ENCODE measurements around the gene SLC1A3.

DNA sequence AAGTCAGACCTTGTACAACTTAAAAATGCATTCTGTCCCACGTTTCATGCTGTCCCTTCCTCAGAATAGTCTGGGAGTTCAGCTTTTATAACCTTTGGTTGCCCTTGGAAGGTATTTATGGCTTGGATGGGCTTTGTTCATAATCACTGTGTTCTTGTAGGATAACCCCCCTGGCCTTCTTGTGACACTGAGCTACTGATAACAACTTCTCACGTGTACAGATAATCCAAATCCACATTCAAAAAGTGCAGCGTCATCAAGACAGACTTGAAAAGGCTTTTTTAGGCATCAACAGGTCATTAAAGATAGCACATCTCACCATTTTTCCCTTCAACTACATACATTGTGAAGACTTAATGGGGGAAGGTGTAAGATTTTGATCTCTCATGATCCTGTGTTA, 42.0 kb downstream of the SLC1A3 start:
- TF ChIP-seq, protein P1, sequence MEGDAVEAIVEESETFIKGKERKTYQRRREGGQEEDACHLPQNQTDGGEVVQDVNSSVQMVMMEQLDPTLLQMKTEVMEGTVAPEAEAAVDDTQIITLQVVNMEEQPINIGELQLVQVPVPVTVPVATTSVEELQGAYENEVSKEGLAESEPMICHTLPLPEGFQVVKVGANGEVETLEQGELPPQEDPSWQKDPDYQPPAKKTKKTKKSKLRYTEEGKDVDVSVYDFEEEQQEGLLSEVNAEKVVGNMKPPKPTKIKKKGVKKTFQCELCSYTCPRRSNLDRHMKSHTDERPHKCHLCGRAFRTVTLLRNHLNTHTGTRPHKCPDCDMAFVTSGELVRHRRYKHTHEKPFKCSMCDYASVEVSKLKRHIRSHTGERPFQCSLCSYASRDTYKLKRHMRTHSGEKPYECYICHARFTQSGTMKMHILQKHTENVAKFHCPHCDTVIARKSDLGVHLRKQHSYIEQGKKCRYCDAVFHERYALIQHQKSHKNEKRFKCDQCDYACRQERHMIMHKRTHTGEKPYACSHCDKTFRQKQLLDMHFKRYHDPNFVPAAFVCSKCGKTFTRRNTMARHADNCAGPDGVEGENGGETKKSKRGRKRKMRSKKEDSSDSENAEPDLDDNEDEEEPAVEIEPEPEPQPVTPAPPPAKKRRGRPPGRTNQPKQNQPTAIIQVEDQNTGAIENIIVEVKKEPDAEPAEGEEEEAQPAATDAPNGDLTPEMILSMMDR (IDR thresholded peaks at IDR 0.05): no peak
- no peak for TF ChIP-seq POLR2A (IDR thresholded peaks at IDR 0.05)

All from uterus (tissue), 2 donors.